BLaER1 (cell line): ENCODE data around the gene AUP1.

ENCODE experiments used
- H3K27ac ChIP-seq: shearing (Covaris generic); formaldehyde crosslinking; 2 replicates; pipeline ENCODE4 v1.8.1; 2022
- H3K27me3 ChIP-seq: shearing (Covaris generic); formaldehyde crosslinking; 2 replicates; pipeline ENCODE4 v1.8.1; 2022
- H3K36me3 ChIP-seq: shearing (Covaris generic); formaldehyde crosslinking; 2 replicates; pipeline ENCODE4 v1.8.1; 2022
- H3K4me1 ChIP-seq: shearing (Covaris generic); formaldehyde crosslinking; 2 replicates; pipeline ENCODE4 v1.8.1; 2022
- H3K4me2 ChIP-seq: shearing (Covaris generic); formaldehyde crosslinking; 2 replicates; pipeline ENCODE4 v1.8.1; 2022
- H3K4me3 ChIP-seq: shearing (Covaris generic); formaldehyde crosslinking; 2 replicates; pipeline ENCODE4 v1.8.1; 2022
- H3K9ac ChIP-seq: shearing (Covaris generic); formaldehyde crosslinking; 2 replicates; pipeline ENCODE4 v1.8.1; 2022
- H3K9me3 ChIP-seq: shearing (Covaris generic); formaldehyde crosslinking; 2 replicates; pipeline ENCODE4 v1.8.1; 2022
- H4K20me1 ChIP-seq: shearing (Covaris generic); formaldehyde crosslinking; 2 replicates; pipeline ENCODE4 v1.8.1; 2022
- Cebpa-rat ChIP-seq: shearing (Covaris generic); IDR thresholded peaks from 2 replicates; pipeline ENCODE4 v1.8.1; 2022

The AUP1 gene

GRCh38 chr2:74558284-74559230 is 29.1 kb upstream of the AUP1 start:
- TF ChIP-seq Cebpa-rat = no peak
- Histone ChIP-seq H3K27me3 (0 out of 2 replicates have a peak, but pooled peaks cover 3% of the 10 kb centered on the region), H3K4me3 (no peak overlapping the region), H3K27ac (no peak overlapping the region), H3K4me2 (no peak overlapping the region), H3K36me3 (peaks cover 20% of the 10 kb centered on the region), H3K4me1 (peaks cover 23% of the 10 kb centered on the region), H3K9ac (no peak overlapping the region), H3K9me3 (no peaks in the 10 kb centered on the region), H4K20me1 (peaks cover 31% of the 10 kb centered on the region)

- peaks cover 20% of the 10 kb centered on the region for H3K36me3 ChIP-seq
- no peak overlapping the region for H3K4me3 ChIP-seq
- H3K27ac ChIP-seq = no peak overlapping the region
- peaks cover 31% of the 10 kb centered on the region for H4K20me1 ChIP-seq
- TF ChIP-seq Cebpa-rat = no peak
- no peaks in the 10 kb centered on the region for H3K9me3 ChIP-seq
- peaks cover 35% of the 10 kb centered on the region for H3K4me1 ChIP-seq
- H3K27me3 ChIP-seq = 0 out of 2 replicates have a peak, but pooled peaks cover 3% of the 10 kb centered on the region
- H3K9ac ChIP-seq = no peak overlapping the region
- no peak overlapping the region for H3K4me2 ChIP-seq
These were observed 27.4 kb upstream of the AUP1 start for GRCh38 chr2:74556831-74557370.

GRCh38 chr2:74556159-74556558 is 26.7 kb upstream of the AUP1 start:
- H3K36me3 ChIP-seq = peaks cover 20% of the 10 kb centered on the region
- no peak overlapping the region for H3K27ac ChIP-seq
- H3K4me3 ChIP-seq = no peak overlapping the region
- no peak for TF ChIP-seq Cebpa-rat
- H3K4me2 ChIP-seq = peak overlapping the region; percentile 97; the same call in 1 of the 2 replicates
- H4K20me1 ChIP-seq = peaks cover 31% of the 10 kb centered on the region
- H3K9me3 ChIP-seq = no peaks in the 10 kb centered on the region
- no peak overlapping the region for H3K9ac ChIP-seq
- peaks cover 40% of the 10 kb centered on the region for H3K4me1 ChIP-seq
- peaks cover 9% of the 10 kb centered on the region for H3K27me3 ChIP-seq

GRCh38 chr2:74555610-74556103 is 26.2 kb upstream of the AUP1 start:
- H3K27ac ChIP-seq = no peak overlapping the region

GRCh38 chr2:74554820-74555531 is 25.5 kb upstream of the AUP1 start:
- peaks cover 18% of the 10 kb centered on the region for H3K27me3 ChIP-seq
- peaks cover 20% of the 10 kb centered on the region for H3K36me3 ChIP-seq
- peak overlapping the region; percentile 80 for H3K27ac ChIP-seq
- H3K4me1 ChIP-seq = peaks cover 33% of the 10 kb centered on the region
- no peak for TF ChIP-seq Cebpa-rat
- H3K9ac ChIP-seq = peak overlapping the region; percentile 82
- peak overlapping the region; percentile 97 for H3K4me2 ChIP-seq
- peak overlapping the region; percentile 92 for H3K4me3 ChIP-seq
- H4K20me1 ChIP-seq = peaks cover 31% of the 10 kb centered on the region
- peaks cover 2% of the 10 kb centered on the region; the same call in 1 of the 2 replicates for H3K9me3 ChIP-seq

More at GRCh38 chr2:74555610-74556103, 26.2 kb upstream of the AUP1 start:
- Histone ChIP-seq H3K36me3 (peaks cover 20% of the 10 kb centered on the region), H3K27me3 (peaks cover 13% of the 10 kb centered on the region), H3K4me3 (peak overlapping the region; percentile 92), H3K4me2 (peak overlapping the region; percentile 97), H4K20me1 (peaks cover 31% of the 10 kb centered on the region), H3K9ac (peak overlapping the region; percentile 82), H3K9me3 (no peaks in the 10 kb centered on the region), H3K4me1 (peaks cover 39% of the 10 kb centered on the region)
- TF ChIP-seq Cebpa-rat = no peak

GRCh38 chr2:74553892-74554819 is 24.6 kb upstream of the AUP1 start, which contains the start of the genes DOK1 and LOXL3:
Gene DOK1 (plus strand): TSS chr2:74554720. CDS start chr2:74554755, 35 bp downstream.
Gene LOXL3 (minus strand): TSS chr2:74553942. CDS start chr2:74552634, 1,308 bp downstream.
- peak within 1 kb of the TSS; percentile 97 for H3K4me2 ChIP-seq
- H3K9me3 ChIP-seq = peaks cover 10% of the 10 kb centered on the region
- peaks cover 26% of the 10 kb centered on the region for H3K27me3 ChIP-seq
- peaks cover 24% of the 10 kb centered on the region for H3K36me3 ChIP-seq
- peak within 1 kb of the TSS; percentile 80 for H3K27ac ChIP-seq
- H4K20me1 ChIP-seq = peaks cover 31% of the 10 kb centered on the region
- peaks cover 33% of the 10 kb centered on the region for H3K4me1 ChIP-seq
- H3K4me3 ChIP-seq = peak within 1 kb of the TSS; percentile 92
- TF ChIP-seq Cebpa-rat = no peak
- peak within 1 kb of the TSS; percentile 82 for H3K9ac ChIP-seq

GRCh38 chr2:74552914-74553811 is 23.7 kb upstream of the AUP1 start:
- peak overlapping the region; percentile 92 for H3K4me3 ChIP-seq
- H3K9me3 ChIP-seq = peaks cover 20% of the 10 kb centered on the region
- peak overlapping the region; percentile 82 for H3K9ac ChIP-seq
- H3K27ac ChIP-seq = peak overlapping the region; percentile 80; the same call in 1 of the 2 replicates
- H4K20me1 ChIP-seq = peaks cover 31% of the 10 kb centered on the region
- peaks cover 28% of the 10 kb centered on the region for H3K36me3 ChIP-seq
- H3K4me2 ChIP-seq = peak overlapping the region; percentile 97
- peaks cover 33% of the 10 kb centered on the region for H3K4me1 ChIP-seq
- H3K27me3 ChIP-seq = peaks cover 36% of the 10 kb centered on the region
- no peak for TF ChIP-seq Cebpa-rat
